Measurements from ENCODE around the gene PICK1.

DNA sequence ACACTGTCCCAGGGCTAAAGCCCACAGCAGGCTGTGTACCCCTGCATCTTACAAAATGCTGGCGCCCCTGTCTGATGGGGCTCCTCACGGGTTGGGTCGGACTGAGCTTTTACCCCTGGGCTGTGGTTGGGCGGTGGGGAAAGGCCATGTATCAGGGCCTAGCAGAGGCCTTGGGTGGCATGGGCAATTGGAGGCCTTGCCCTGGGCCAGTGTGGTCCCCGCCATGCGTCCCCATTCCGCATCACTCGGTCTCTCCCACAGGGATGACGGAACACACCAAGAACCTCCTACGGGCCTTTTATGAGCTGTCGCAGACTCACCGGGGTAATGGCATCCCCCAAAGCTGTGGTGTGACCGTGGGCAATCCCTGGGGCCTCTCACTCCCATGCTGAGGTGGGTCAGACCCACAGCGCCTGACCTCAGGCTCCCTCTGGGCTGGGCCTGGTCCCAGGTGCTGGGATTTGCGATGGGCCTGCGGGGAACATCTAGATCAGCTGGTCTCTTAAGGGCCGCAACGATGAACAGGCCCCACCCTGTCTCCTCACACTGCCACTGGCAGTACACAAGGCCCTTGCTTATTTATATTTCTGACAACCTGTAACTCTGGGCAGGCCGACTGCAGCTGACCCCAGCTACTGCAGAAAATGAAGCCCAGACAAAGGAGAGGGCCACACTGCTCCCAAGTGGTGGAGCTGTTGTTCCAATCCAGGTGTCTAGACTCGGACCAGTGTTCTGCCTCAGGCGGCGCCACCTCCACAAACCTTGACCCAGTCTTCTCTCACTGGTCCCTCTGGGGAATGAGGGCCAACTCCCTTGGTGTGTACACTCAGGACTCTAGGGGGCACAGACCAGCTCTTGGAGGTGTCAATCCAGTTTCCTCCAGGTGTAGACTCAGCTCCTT, 14.5 kb downstream of the PICK1 start:
- TF ChIP-seq, protein P1, sequence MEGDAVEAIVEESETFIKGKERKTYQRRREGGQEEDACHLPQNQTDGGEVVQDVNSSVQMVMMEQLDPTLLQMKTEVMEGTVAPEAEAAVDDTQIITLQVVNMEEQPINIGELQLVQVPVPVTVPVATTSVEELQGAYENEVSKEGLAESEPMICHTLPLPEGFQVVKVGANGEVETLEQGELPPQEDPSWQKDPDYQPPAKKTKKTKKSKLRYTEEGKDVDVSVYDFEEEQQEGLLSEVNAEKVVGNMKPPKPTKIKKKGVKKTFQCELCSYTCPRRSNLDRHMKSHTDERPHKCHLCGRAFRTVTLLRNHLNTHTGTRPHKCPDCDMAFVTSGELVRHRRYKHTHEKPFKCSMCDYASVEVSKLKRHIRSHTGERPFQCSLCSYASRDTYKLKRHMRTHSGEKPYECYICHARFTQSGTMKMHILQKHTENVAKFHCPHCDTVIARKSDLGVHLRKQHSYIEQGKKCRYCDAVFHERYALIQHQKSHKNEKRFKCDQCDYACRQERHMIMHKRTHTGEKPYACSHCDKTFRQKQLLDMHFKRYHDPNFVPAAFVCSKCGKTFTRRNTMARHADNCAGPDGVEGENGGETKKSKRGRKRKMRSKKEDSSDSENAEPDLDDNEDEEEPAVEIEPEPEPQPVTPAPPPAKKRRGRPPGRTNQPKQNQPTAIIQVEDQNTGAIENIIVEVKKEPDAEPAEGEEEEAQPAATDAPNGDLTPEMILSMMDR (IDR thresholded peaks at IDR 0.05): no peak
- no peak for TF ChIP-seq EP300 (IDR thresholded peaks at IDR 0.05)
- no peak for TF ChIP-seq POLR2A (IDR thresholded peaks at IDR 0.05)

All from ovary (tissue), 3 donors.